H9 (cell line): Measurements from ENCODE around the gene TRPM4. TPM values are rescaled to one million over a fixed set of nuclear protein-coding genes. Genes with fewer than 3 reads are reported as not detected.
"Not testable (repeated sequence)": the region's sequence is repeated elsewhere in the genome, so short reads cannot be mapped to it uniquely, and the experiment has no call there.

Source experiments
- DNase-seq: peaks from one replicate; pipeline ENCODE4 v3.0.0-alpha.2; 2017
- H2AFZ ChIP-seq: one replicate; pipeline ENCODE4 v1.6.1; 2013; ENCODE audit warnings: mild to moderate bottlenecking, low read length, control low read depth, moderate library complexity
- H2AK5ac ChIP-seq: 2 replicates; pipeline ENCODE4 v1.6.1; 2013; ENCODE audit warnings: low read length, control low read depth, mixed read lengths; ENCODE audit not compliant: insufficient read length
- H2BK120ac ChIP-seq: one replicate; pipeline ENCODE4 v1.6.1; 2013; ENCODE audit warnings: low read depth, mild to moderate bottlenecking, low read length, control low read depth, inconsistent platforms; ENCODE audit not compliant: poor library complexity, severe bottlenecking
- H2BK12ac ChIP-seq: 2 replicates; pipeline ENCODE4 v1.6.1; 2013; ENCODE audit warnings: low read length, control low read depth, mixed read lengths, low read depth; ENCODE audit not compliant: insufficient read length
- H2BK15ac ChIP-seq: 2 replicates; pipeline ENCODE4 v1.6.1; 2013; ENCODE audit warnings: low read depth, low read length, control low read depth
- H2BK20ac ChIP-seq: one replicate; pipeline ENCODE4 v1.6.1; 2013; ENCODE audit warnings: low read depth, mild to moderate bottlenecking, low read length, control low read depth, inconsistent platforms; ENCODE audit not compliant: poor library complexity, severe bottlenecking
- H2BK5ac ChIP-seq: 2 replicates; pipeline ENCODE4 v1.6.1; 2013; ENCODE audit warnings: low read length, control low read depth, mixed read lengths; ENCODE audit not compliant: insufficient read length
- H3K14ac ChIP-seq: 2 replicates; pipeline ENCODE4 v1.6.1; 2013; ENCODE audit warnings: low read length, control low read depth; ENCODE audit not compliant: insufficient read depth
- H3K18ac ChIP-seq: 2 replicates; pipeline ENCODE4 v1.6.1; 2013; ENCODE audit warnings: low read depth, mild to moderate bottlenecking, mixed read lengths, low read length, control low read depth; ENCODE audit not compliant: insufficient read length
- H3K23ac ChIP-seq: 2 replicates; pipeline ENCODE4 v1.6.1; 2013; ENCODE audit warnings: low read length, control low read depth, mixed read lengths, low read depth; ENCODE audit not compliant: insufficient read length
- H3K23me2 ChIP-seq: 2 replicates; pipeline ENCODE4 v1.6.1; 2013; ENCODE audit warnings: low read depth, mild to moderate bottlenecking, mixed read lengths, low read length, control low read depth; ENCODE audit not compliant: insufficient read length, poor library complexity, severe bottlenecking
- H3K27ac ChIP-seq: 2 replicates; pipeline ENCODE4 v1.5.1; 2013; ENCODE audit warnings: low read length, control low read depth, mixed read lengths, low read depth; ENCODE audit not compliant: insufficient read length
- H3K27me3 ChIP-seq: 2 replicates; pipeline ENCODE4 v1.6.1; 2013; ENCODE audit warnings: low read length, control low read depth, inconsistent platforms; ENCODE audit not compliant: insufficient read depth
- H3K4ac ChIP-seq: 2 replicates; pipeline ENCODE4 v1.6.1; 2013; ENCODE audit warnings: low read depth, mild to moderate bottlenecking, control low read depth, inconsistent platforms, low read length, moderate library complexity
- H3K4me1 ChIP-seq: 2 replicates; pipeline ENCODE4 v1.6.1; 2013; ENCODE audit warnings: low read length, control low read depth, inconsistent platforms; ENCODE audit not compliant: insufficient read depth
- H3K4me2 ChIP-seq: 2 replicates; pipeline ENCODE4 v1.6.1; 2013; ENCODE audit warnings: low read length, control low read depth, mixed read lengths; ENCODE audit not compliant: insufficient read length, insufficient read depth
- H3K56ac ChIP-seq: 2 replicates; pipeline ENCODE4 v1.6.1; 2013; ENCODE audit warnings: low read depth, mild to moderate bottlenecking, mixed read lengths, low read length, control low read depth; ENCODE audit not compliant: insufficient read length
- H3K79me1 ChIP-seq: 2 replicates; pipeline ENCODE4 v1.6.1; 2013; ENCODE audit warnings: low read depth, mild to moderate bottlenecking, moderate library complexity, low read length, control low read depth, inconsistent platforms; ENCODE audit not compliant: insufficient read depth, poor library complexity, severe bottlenecking
- H3K79me2 ChIP-seq: 2 replicates; pipeline ENCODE4 v1.6.1; 2013; ENCODE audit warnings: low read length, control low read depth, inconsistent platforms; ENCODE audit not compliant: insufficient read depth
- H3K9ac ChIP-seq: 2 replicates; pipeline ENCODE4 v1.6.1; 2013; ENCODE audit warnings: low read length, control low read depth, mixed read lengths; ENCODE audit not compliant: insufficient read length; ENCODE audit errors: extremely low read depth
- H3K9me3 ChIP-seq: one replicate; pipeline ENCODE4 v1.6.1; 2013; ENCODE audit warnings: low read depth, low read length, inconsistent platforms; ENCODE audit not compliant: control insufficient read depth
- H3T11ph ChIP-seq: one replicate; pipeline ENCODE4 v1.6.1; 2013; ENCODE audit warnings: mild to moderate bottlenecking, low read length, control low read depth, inconsistent platforms
- H4K20me1 ChIP-seq: one replicate; pipeline ENCODE4 v1.6.1; 2013; ENCODE audit not compliant: control insufficient read depth, insufficient read length, insufficient read depth
- H4K5ac ChIP-seq: 2 replicates; pipeline ENCODE4 v1.6.1; 2013; ENCODE audit warnings: low read depth, mild to moderate bottlenecking, mixed read lengths, low read length, control low read depth; ENCODE audit not compliant: insufficient read length
- H4K8ac ChIP-seq: replicated peaks from 2 replicates; pipeline ENCODE4 v1.6.1; 2013; ENCODE audit warnings: low read length, control low read depth, mixed read lengths, low read depth; ENCODE audit not compliant: insufficient read length
- H4K91ac ChIP-seq: 2 replicates; pipeline ENCODE4 v1.6.1; 2013; ENCODE audit warnings: low read depth, mild to moderate bottlenecking, moderate library complexity, mixed read lengths, low read length, control low read depth; ENCODE audit not compliant: insufficient read length
- H3K27ac Mint-ChIP-seq, 3 experiments: 2 replicates in 2 of 3; 3 replicates in 1 of 3; pipeline ENCODE4 v1.8.0; 2020 to 2021; ENCODE audit warnings: mixed read lengths in 3 of 3, mild to moderate bottlenecking in 1 of 3, moderate library complexity in 1 of 3
- H3K27me3 Mint-ChIP-seq: 2 replicates; pipeline ENCODE4 v1.8.0; 2021; ENCODE audit warnings: low read depth, mild to moderate bottlenecking, moderate library complexity, mixed read lengths
- H3K36me3 Mint-ChIP-seq, 3 experiments: 2 replicates in 2 of 3; 3 replicates in 1 of 3; pipeline ENCODE4 v1.8.0; 2020 to 2021; ENCODE audit warnings: low read depth in 3 of 3, mixed read lengths in 3 of 3; ENCODE audit not compliant: insufficient read depth in 1 of 3
- H3K4me1 Mint-ChIP-seq, 2 experiments: 2 replicates each; pipeline ENCODE4 v1.8.0; 2020; ENCODE audit warnings: mixed read lengths in 2 of 2
- H3K4me3 Mint-ChIP-seq, 2 experiments: 2 replicates in 1 of 2; 3 replicates in 1 of 2; pipeline ENCODE4 v1.8.0; 2020 to 2021; ENCODE audit warnings: mild to moderate bottlenecking in 2 of 2, mixed read lengths in 2 of 2, moderate library complexity in 1 of 2
- H3K9me3 Mint-ChIP-seq, 2 experiments: 2 replicates in 1 of 2; 3 replicates in 1 of 2; pipeline ENCODE4 v1.8.0; 2020; ENCODE audit warnings: mild to moderate bottlenecking in 2 of 2, mixed read lengths in 2 of 2, moderate library complexity in 1 of 2
- WGBS: extraction: QIAGEN DNeasy Blood & Tissue Kit; methylation state at CpG from one replicate; pipeline ENCODE4 v1.1.7; 2013; ENCODE audit warnings: missing lambda C conversion rate, low lambda C conversion rate, mixed read lengths; ENCODE audit not compliant: insufficient read length; ENCODE audit errors: extremely low coverage; 5-methylcytosine and 5-hydroxymethylcytosine counted together
- total RNA-seq: library from RNA; stranded (reverse); gene quantifications from 2 replicates; pipeline ENCODE4 v1.2.1, GENCODE V29; 2021
- TF ChIP-seq, protein P1 (sequence below): fragments of 200-600 bp; sonication (generic); conservative IDR thresholded peaks from 3 replicates; pipeline ENCODE4 v1.8.0; 2021; ENCODE audit warnings: antibody characterized with exemption, mild to moderate bottlenecking

TRPM4 gene
- total RNA-seq, 1 experiment from 2014 or later = 6.9 TPM

DNA sequence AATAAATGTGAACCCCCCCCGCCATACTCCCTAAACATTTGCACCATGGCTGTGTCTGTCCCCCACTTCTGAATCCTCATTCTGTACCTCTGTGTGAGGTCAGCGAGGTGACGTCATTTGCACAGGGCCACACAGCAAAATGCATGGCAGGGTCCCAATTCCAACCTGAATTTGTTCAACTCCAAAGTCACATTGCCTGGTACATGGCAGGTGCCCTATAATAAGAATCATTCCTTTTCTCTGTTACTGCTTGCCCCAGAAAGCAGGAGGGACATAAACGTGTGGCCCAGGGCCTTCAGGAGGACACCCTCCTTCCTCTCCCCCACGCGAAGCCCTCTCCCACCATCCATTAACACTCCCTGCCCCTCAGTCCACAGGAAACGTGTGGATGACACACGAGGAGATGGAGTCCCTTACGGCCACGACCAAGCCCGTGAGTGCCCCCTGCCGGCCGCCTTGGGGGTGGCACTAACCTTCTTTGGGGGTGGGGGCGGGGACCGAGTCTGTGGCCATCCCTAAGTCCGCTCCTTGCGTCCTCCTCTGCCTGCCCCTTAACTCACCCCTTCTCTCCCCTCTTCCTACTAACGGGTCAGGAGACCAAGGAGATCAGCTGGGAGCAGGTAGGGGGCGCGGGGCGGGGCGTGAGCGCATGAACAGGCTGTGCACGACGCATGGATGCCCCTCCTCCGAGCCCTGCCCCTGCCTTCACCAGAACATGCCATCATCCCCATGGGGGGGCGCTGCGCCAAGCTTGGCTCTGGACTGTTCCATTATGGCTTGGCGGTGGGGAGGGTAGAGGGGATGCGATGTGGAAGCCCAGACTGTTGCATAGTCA is 11.8 kb upstream of the TRPM4 start:
- peaks cover 0 to 4% (median 3%) of the 10 kb centered on the region in 3 experiments; a peak in 3 of 7 replicates for H3K36me3 Mint-ChIP-seq
- H3K4me1 Mint-ChIP-seq = peaks cover 26 to 39% of the 10 kb centered on the region in 2 experiments
- H2BK5ac ChIP-seq = no peak overlapping the region

DNA sequence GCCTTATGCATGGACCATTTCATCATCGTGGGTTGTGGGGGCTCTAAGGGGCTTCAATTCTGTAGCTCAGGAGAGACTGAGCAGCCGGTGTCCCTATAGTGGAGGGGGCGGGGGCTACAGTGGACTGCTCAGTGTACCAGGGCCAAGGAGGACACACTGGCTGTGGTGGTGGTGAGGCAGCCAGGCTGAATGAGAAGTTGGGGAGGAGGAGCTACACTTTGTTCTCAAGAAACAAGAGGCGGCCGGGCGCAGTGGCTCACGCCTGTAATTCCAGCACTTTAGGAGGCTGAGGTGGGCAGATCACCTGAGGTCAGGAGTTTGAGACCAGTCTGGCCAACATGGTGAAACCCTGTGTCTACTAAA is 11.2 kb upstream of the TRPM4 start:
- H4K20me1 ChIP-seq, H2BK5ac ChIP-seq, H3K36me3 Mint-ChIP-seq, H3K9me3 Mint-ChIP-seq, H3K4me1 ChIP-seq, H2AK5ac ChIP-seq, H3K9me3 ChIP-seq, H4K91ac ChIP-seq, H3K79me1 ChIP-seq, DNase-seq, H2BK120ac ChIP-seq, H2BK20ac ChIP-seq, H3K27ac ChIP-seq, H3K79me2 ChIP-seq, H3T11ph ChIP-seq, H3K9ac ChIP-seq, H3K27me3 ChIP-seq, H3K27me3 Mint-ChIP-seq, H3K56ac ChIP-seq, H2BK12ac ChIP-seq, H4K5ac ChIP-seq, H3K18ac ChIP-seq, H3K4ac ChIP-seq, H2BK15ac ChIP-seq, H4K8ac ChIP-seq, H2AFZ ChIP-seq, H3K23ac ChIP-seq, H3K14ac ChIP-seq: not testable (repeated sequence)
- WGBS = no CpG with 5 or more reads among the region's 7 CpGs
- Histone ChIP-seq H3K23me2 (peaks cover 21% of the 10 kb centered on the region), H3K4me2 (peak overlapping the region; percentile 34)
- peak overlapping the region; percentile 65 to 82 for H3K4me3 Mint-ChIP-seq
- peak overlapping the region; percentile 89 to 96 (median 96) for H3K27ac Mint-ChIP-seq
- peaks cover 26 to 41% of the 10 kb centered on the region in 2 experiments for H3K4me1 Mint-ChIP-seq

More for the DNA sequence above, 11.8 kb upstream of the TRPM4 start:
- H3K18ac ChIP-seq = no peak overlapping the region
- H2AK5ac ChIP-seq = no peak overlapping the region
- H3K23ac ChIP-seq = no peak overlapping the region
- no peak overlapping the region for H3K4ac ChIP-seq
- H3K79me2 ChIP-seq = no peaks in the 10 kb centered on the region
- no peak overlapping the region for H4K91ac ChIP-seq
- H3K9ac ChIP-seq = no peak overlapping the region
- H3K79me1 ChIP-seq = no peaks in the 10 kb centered on the region
- no peak overlapping the region for H2AFZ ChIP-seq
- H2BK20ac ChIP-seq = no peak overlapping the region
- no peaks in the 10 kb centered on the region; a peak in 1 of 5 replicates for H3K9me3 Mint-ChIP-seq
- TF ChIP-seq, protein P1, sequence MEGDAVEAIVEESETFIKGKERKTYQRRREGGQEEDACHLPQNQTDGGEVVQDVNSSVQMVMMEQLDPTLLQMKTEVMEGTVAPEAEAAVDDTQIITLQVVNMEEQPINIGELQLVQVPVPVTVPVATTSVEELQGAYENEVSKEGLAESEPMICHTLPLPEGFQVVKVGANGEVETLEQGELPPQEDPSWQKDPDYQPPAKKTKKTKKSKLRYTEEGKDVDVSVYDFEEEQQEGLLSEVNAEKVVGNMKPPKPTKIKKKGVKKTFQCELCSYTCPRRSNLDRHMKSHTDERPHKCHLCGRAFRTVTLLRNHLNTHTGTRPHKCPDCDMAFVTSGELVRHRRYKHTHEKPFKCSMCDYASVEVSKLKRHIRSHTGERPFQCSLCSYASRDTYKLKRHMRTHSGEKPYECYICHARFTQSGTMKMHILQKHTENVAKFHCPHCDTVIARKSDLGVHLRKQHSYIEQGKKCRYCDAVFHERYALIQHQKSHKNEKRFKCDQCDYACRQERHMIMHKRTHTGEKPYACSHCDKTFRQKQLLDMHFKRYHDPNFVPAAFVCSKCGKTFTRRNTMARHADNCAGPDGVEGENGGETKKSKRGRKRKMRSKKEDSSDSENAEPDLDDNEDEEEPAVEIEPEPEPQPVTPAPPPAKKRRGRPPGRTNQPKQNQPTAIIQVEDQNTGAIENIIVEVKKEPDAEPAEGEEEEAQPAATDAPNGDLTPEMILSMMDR = peak; percentile 98
- no peaks in the 10 kb centered on the region for H3K4me1 ChIP-seq
- no peak overlapping the region for H4K5ac ChIP-seq
- H3K56ac ChIP-seq = no peak overlapping the region
- H2BK12ac ChIP-seq = no peak overlapping the region
- no peak overlapping the region for H3T11ph ChIP-seq
- WGBS = no CpG with 5 or more reads among the region's 30 CpGs
- H4K20me1 ChIP-seq = no peaks in the 10 kb centered on the region
- H3K4me2 ChIP-seq = peak overlapping the region; percentile 34
- peak overlapping the region; percentile 89 to 96 (median 96); a peak in 6 of 7 replicates for H3K27ac Mint-ChIP-seq
- DNase-seq = peak; percentile 96
- no peaks in the 10 kb centered on the region for H3K9me3 ChIP-seq
- H2BK15ac ChIP-seq = no peak overlapping the region
- H3K14ac ChIP-seq = no peak overlapping the region
- no peak overlapping the region for H3K27ac ChIP-seq
- H4K8ac ChIP-seq = no peak overlapping the region
- no peak overlapping the region for H2BK120ac ChIP-seq
- H3K23me2 ChIP-seq = peaks cover 17% of the 10 kb centered on the region
- no peaks in the 10 kb centered on the region; the same call in 1 of the 2 replicates for H3K27me3 Mint-ChIP-seq
- H3K27me3 ChIP-seq = no peaks in the 10 kb centered on the region
- peak overlapping the region; percentile 65 to 82 for H3K4me3 Mint-ChIP-seq
